Kidney (tissue), 14 donors: Measurements from ENCODE around the gene CPAMD8. TPM values are rescaled to one million over a fixed set of nuclear protein-coding genes. Genes with fewer than 3 reads are reported as not detected.

Source experiments
- DNase-seq, 5 donors: peaks; one replicate each; pipeline ENCODE4 v3.0.0-alpha.2; 2013 to 2020
- FAIRE-seq: peaks from 2 replicates; lab custom pipeline; 2012; peaks lifted over from hg19 to GRCh38; lab: Jason Lieb, UNC
- H3K27ac ChIP-seq, 2 donors: one replicate each; pipeline ENCODE4 v1.7.0; 2013; ENCODE audit warnings: low read depth in 2 of 2, low read length in 2 of 2, inconsistent platforms in 1 of 2
- H3K27me3 ChIP-seq: one replicate; pipeline ENCODE4 v1.7.1; 2013; ENCODE audit warnings: low read length, inconsistent platforms; ENCODE audit not compliant: control insufficient read depth, insufficient read depth
- H3K36me3 ChIP-seq, 3 donors: one replicate each; pipeline versions ENCODE4 v1.7.0 to v1.7.1; 2013; ENCODE audit warnings: low read length in 3 of 3, control low read depth in 1 of 3, inconsistent platforms in 1 of 3; ENCODE audit not compliant: insufficient read depth in 3 of 3, control insufficient read depth in 2 of 3
- H3K4me1 ChIP-seq, 3 donors: one replicate each; pipeline versions ENCODE4 v1.7.0 to v1.7.1; 2013; ENCODE audit warnings: low read length in 3 of 3, inconsistent platforms in 1 of 3, low read depth in 1 of 3; ENCODE audit not compliant: control insufficient read depth in 2 of 3, insufficient read depth in 2 of 3
- H3K4me3 ChIP-seq, 3 donors: one replicate each; pipeline versions ENCODE4 v1.7.0 to v1.8.1; 2013; ENCODE audit warnings: low read length in 3 of 3, control low read depth in 1 of 3, inconsistent platforms in 1 of 3
- H3K9ac ChIP-seq, 3 donors: one replicate each; pipeline versions ENCODE4 v1.7.0 to v1.7.1; 2013; ENCODE audit warnings: low read length in 3 of 3, control low read depth in 1 of 3, inconsistent platforms in 1 of 3
- H3K9me3 ChIP-seq, 3 donors: one replicate each; pipeline versions ENCODE4 v1.7.0 to v1.7.1; 2013; ENCODE audit warnings: low read length in 3 of 3, control low read depth in 1 of 3, inconsistent platforms in 1 of 3; ENCODE audit not compliant: control insufficient read depth in 2 of 3, insufficient read depth in 1 of 3
- CTCF ChIP-seq: IDR thresholded peaks from 3 replicates; pipeline ENCODE4 v1.5.1; 2012; ENCODE audit warnings: mild to moderate bottlenecking, moderate library complexity, borderline replicate concordance; ENCODE audit not compliant: insufficient read depth; ENCODE audit errors: extremely low read depth
- intact Hi-C: fragments of 100-400 bp; cut with DNase I; formaldehyde crosslinking; loops from one replicate; pipeline ENCODE4 v1.11.1; 2022
- polyA plus RNA-seq: library from polyadenylated mRNA; stranded (reverse); fragments of 350-450 nt; fragmentation: Illumina TruSeq; extraction: RNeasy Lipid Tissue Mini Kit (QIAGEN cat#74804); gene quantifications from one replicate; pipeline ENCODE4 v1.2.3, GENCODE V29; 2014; ENCODE audit warnings: low read depth, low replicate concordance; ENCODE audit not compliant: insufficient read depth
- total RNA-seq: library from RNA; stranded (reverse); fragmentation: NEBNext Ultra II Directional; extraction: Animal tissue kit (Norgen Biotek cat#: 25700); gene quantifications from one replicate; pipeline ENCODE4 v1.2.1, GENCODE V29; 2021
- donor health status: control.
- donor health status: control.
- donor health status: control.
- donor health status: control.
- donor health status: control.
- donor health status: DM: yes; HTN: yes; CAD: no.
- donor health status: Normal renal cell carcinoma (clear cell type).

The CPAMD8 gene
- total and polyA plus RNA-seq, 2 donors from 2014 or later: 22.0 to 64.1 TPM

GRCh38 chr19:17049711-17050280, 23.2 kb upstream of the CPAMD8 start:
- intact Hi-C loops: loop anchor here (5.0 kb wide), 1 partner anchor 277 kb away; no protein-coding TSS in a partner anchor
- no peak overlapping the region for H3K27ac ChIP-seq
- no peak for TF ChIP-seq CTCF
- peaks cover 0 to 5% (median 4%) of the 10 kb centered on the region in 3 donors for H3K36me3 ChIP-seq
- no peak overlapping the region for H3K9ac ChIP-seq
- H3K4me1 ChIP-seq: no peaks in the 10 kb centered on the region
- FAIRE-seq (no peak), DNase-seq (no peak)
- no peaks in the 10 kb centered on the region for H3K9me3 ChIP-seq
- H3K27me3 ChIP-seq: no peaks in the 10 kb centered on the region
- H3K4me3 ChIP-seq: no peak overlapping the region

- Histone ChIP-seq H3K36me3 (peaks cover 0 to 5% (median 4%) of the 10 kb centered on the region in 3 donors), H3K4me1 (no peaks in the 10 kb centered on the region), H3K9ac (no peak overlapping the region), H3K27me3 (no peaks in the 10 kb centered on the region), H3K4me3 (no peak overlapping the region), H3K27ac (no peak overlapping the region), H3K9me3 (no peaks in the 10 kb centered on the region)
- DNase-seq: no peak
- intact Hi-C loops: no loop called here
- no peak for FAIRE-seq
- no peak for TF ChIP-seq CTCF
These were observed 22.4 kb upstream of the CPAMD8 start for GRCh38 chr19:17048885-17049453.

- Histone ChIP-seq H3K4me3 (no peak overlapping the region), H3K9me3 (no peaks in the 10 kb centered on the region), H3K27ac (no peak overlapping the region), H3K4me1 (peaks cover 0 to 2% (median 0%) of the 10 kb centered on the region in 3 donors), H3K27me3 (no peaks in the 10 kb centered on the region), H3K9ac (no peak overlapping the region), H3K36me3 (peaks cover 0 to under 1% (median 0%) of the 10 kb centered on the region in 3 donors)
- TF ChIP-seq CTCF: no peak
- DNase-seq (no peak), FAIRE-seq (no peak)
- intact Hi-C loops: no loop called here
These were observed 19.4 kb upstream of the CPAMD8 start for GRCh38 chr19:17045907-17046502.
